Endothelial cell of umbilical vein (primary cell): Measurements from ENCODE around the gene ADARB2.
"Not testable (repeated sequence)": the region's sequence is repeated elsewhere in the genome, so short reads cannot be mapped to it uniquely, and the experiment has no call there.

ENCODE experiments used
- EZH2 ChIP-seq: IDR thresholded peaks from 2 replicates; pipeline ENCODE4 v1.6.1; 2012; ENCODE audit warnings: borderline replicate concordance, low read depth, mild to moderate bottlenecking, moderate library complexity, low read length, inconsistent platforms; ENCODE audit not compliant: severe bottlenecking
- GATA2 ChIP-seq: IDR thresholded peaks from 2 replicates; pipeline ENCODE4 v1.7.0; 2011; ENCODE audit warnings: low read depth, mild to moderate bottlenecking, moderate library complexity, mixed read lengths, low read length; ENCODE audit not compliant: insufficient read length, insufficient read depth
- POLR2A ChIP-seq: IDR thresholded peaks from 2 replicates; pipeline ENCODE4 v1.6.1; 2012; ENCODE audit warnings: low read depth, mild to moderate bottlenecking, control low read depth, low read length
- TF ChIP-seq, protein P1 (sequence below), 2 donors: IDR thresholded peaks; 1 replicate in 1 of 2; 2 replicates in 1 of 2; pipeline ENCODE4 v1.5.1; 2011; ENCODE audit warnings: low read length in 2 of 2, mild to moderate bottlenecking in 2 of 2, moderate library complexity in 2 of 2, control low read depth in 1 of 2, inconsistent platforms in 1 of 2, low read depth in 1 of 2; ENCODE audit not compliant: insufficient read depth in 1 of 2; ENCODE audit errors: extremely low read depth in 1 of 2
- TF ChIP-seq, protein P2 (sequence below): IDR thresholded peaks from 2 replicates; pipeline ENCODE4 v1.6.1; 2011; ENCODE audit not compliant: insufficient read depth, insufficient read length

DNA sequence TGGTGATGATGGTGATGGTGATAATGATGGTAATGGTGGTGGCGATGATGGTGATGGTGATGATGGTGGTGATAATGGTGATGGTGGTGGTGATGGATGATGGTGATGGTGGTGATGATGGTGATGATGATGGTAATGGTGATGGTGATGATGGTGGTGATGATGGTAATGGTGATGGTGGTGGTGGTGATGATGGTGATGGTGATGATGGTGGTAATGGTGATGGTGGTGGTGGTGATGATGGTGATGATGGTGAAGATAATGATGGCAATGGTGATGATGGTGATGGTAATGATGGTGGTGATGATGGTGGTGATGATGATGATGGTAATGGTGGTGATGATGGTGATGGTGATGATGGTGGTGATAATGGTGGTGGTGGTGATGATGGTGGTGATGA is 517.5 kb downstream of the ADARB2 start:
- TF ChIP-seq EZH2, POLR2A, GATA2: not testable (repeated sequence)
- TF ChIP-seq, protein P1, sequence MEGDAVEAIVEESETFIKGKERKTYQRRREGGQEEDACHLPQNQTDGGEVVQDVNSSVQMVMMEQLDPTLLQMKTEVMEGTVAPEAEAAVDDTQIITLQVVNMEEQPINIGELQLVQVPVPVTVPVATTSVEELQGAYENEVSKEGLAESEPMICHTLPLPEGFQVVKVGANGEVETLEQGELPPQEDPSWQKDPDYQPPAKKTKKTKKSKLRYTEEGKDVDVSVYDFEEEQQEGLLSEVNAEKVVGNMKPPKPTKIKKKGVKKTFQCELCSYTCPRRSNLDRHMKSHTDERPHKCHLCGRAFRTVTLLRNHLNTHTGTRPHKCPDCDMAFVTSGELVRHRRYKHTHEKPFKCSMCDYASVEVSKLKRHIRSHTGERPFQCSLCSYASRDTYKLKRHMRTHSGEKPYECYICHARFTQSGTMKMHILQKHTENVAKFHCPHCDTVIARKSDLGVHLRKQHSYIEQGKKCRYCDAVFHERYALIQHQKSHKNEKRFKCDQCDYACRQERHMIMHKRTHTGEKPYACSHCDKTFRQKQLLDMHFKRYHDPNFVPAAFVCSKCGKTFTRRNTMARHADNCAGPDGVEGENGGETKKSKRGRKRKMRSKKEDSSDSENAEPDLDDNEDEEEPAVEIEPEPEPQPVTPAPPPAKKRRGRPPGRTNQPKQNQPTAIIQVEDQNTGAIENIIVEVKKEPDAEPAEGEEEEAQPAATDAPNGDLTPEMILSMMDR (IDR thresholded peaks at IDR 0.05; ENCODE audit: extremely low read depth in 1 of 2, insufficient read depth in 1 of 2, low read depth in 1 of 2, low read length in 2 of 2) = not testable (repeated sequence)
- TF ChIP-seq, protein P2, sequence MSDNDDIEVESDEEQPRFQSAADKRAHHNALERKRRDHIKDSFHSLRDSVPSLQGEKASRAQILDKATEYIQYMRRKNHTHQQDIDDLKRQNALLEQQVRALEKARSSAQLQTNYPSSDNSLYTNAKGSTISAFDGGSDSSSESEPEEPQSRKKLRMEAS = not testable (repeated sequence)
